CD4-positive, alpha-beta T cell treated with Interleukin-2 at 100 ng/mL for 4 hours (primary cell): Measurements from ENCODE around the gene PNO1.
"Not testable (repeated sequence)": the region's sequence is repeated elsewhere in the genome, so short reads cannot be mapped to it uniquely, and the experiment has no call there.

ENCODE experiments used
- DNase-seq: peaks from one replicate; pipeline ENCODE4 v3.0.0-alpha.2; 2020; ENCODE audit warnings: low spot score

PNO1 gene

GRCh38 chr2:68157402-68158133 lies at the start of gene PNO1:
Gene PNO1, plus strand, starts transcription at chr2:68157888. Its CDS starts 47 bp downstream, at chr2:68157935.
- DNase-seq, result peak; percentile 97

GRCh38 chr2:68108120-68108519 lies 49.6 kb upstream of the PNO1 start:
- DNase-seq, result no peak

GRCh38 chr2:68110102-68110501 lies 47.6 kb upstream of the PNO1 start:
- no peak for DNase-seq

GRCh38 chr2:68115965-68116364 lies 41.7 kb upstream of the PNO1 start:
- DNase-seq, result no peak

GRCh38 chr2:68117922-68118321 lies 39.8 kb upstream of the PNO1 start:
- not testable (repeated sequence) for DNase-seq

GRCh38 chr2:68118816-68119215 lies 38.9 kb upstream of the PNO1 start:
- DNase-seq, result no peak

- DNase-seq, result no peak
Measured at GRCh38 chr2:68119504-68119903, 38.2 kb upstream of the PNO1 start.

GRCh38 chr2:68121873-68122679 lies 35.6 kb upstream of the PNO1 start:
- DNase-seq, result peak; percentile 77

GRCh38 chr2:68122680-68122964 lies 35.1 kb upstream of the PNO1 start:
- DNase-seq, result no peak

- DNase-seq, result no peak
Measured at GRCh38 chr2:68124321-68124720, 33.4 kb upstream of the PNO1 start.

GRCh38 chr2:68125821-68126220 lies 31.9 kb upstream of the PNO1 start:
- no peak for DNase-seq

- DNase-seq, result no peak
Measured at GRCh38 chr2:68126561-68126960, 31.1 kb upstream of the PNO1 start.

- no peak for DNase-seq
Measured at GRCh38 chr2:68127358-68128242, 30.1 kb upstream of the PNO1 start.

- no peak for DNase-seq
Measured at GRCh38 chr2:68134120-68134519, 23.6 kb upstream of the PNO1 start.

GRCh38 chr2:68134554-68134953 lies 23.1 kb upstream of the PNO1 start:
- no peak for DNase-seq

- DNase-seq, result no peak
Measured at GRCh38 chr2:68135448-68136320, 22.0 kb upstream of the PNO1 start.

GRCh38 chr2:68141875-68142274 lies 15.8 kb upstream of the PNO1 start:
- no peak for DNase-seq

- DNase-seq, result no peak
Measured at GRCh38 chr2:68151037-68151436, 6.7 kb upstream of the PNO1 start.

GRCh38 chr2:68152681-68153347 lies 4.9 kb upstream of the PNO1 start:
- DNase-seq, result peak; percentile 2

- no peak for DNase-seq
Measured at GRCh38 chr2:68155618-68156017, 2.1 kb upstream of the PNO1 start.

- no peak for DNase-seq
Measured at GRCh38 chr2:68156419-68156818, 1.3 kb upstream of the PNO1 start.
